ACHN (cell line): Measurements from ENCODE around the gene STX7.

Experiments used
- DNase-seq: peaks from one replicate; pipeline ENCODE4 v3.0.0-alpha.2; 2015
- in situ Hi-C: cut with HindIII; loops from 2 replicates; pipeline ENCODE4 v1.10.0; 2017; ENCODE audit warnings: low sequenced_read_pairs, low pct_ligation_motif_present, low pct_unique_long_range_greater_than_20kb

Gene STX7

GRCh38 chr6:132400883-132401617, 111.9 kb downstream of the STX7 start, which contains the start of gene MOXD1:
MOXD1 (minus strand) TSS chr6:132401475; CDS start chr6:132401426, 49 bp downstream.
- in situ Hi-C loops, result no loop called here
- DNase-seq, result peak; percentile 78

- peak; percentile 35 for DNase-seq
- in situ Hi-C loops, result no loop called here
Observed at GRCh38 chr6:132400555-132400882, 112.4 kb downstream of the STX7 start.

- peak; percentile 66 for DNase-seq
- in situ Hi-C loops, result no loop called here
Observed at GRCh38 chr6:132399376-132400074, 113.4 kb downstream of the STX7 start.
